Stimulated activated CD4-positive, alpha-beta T cell treated with anti-CD3 and anti-CD28 coated beads, Interleukin-2, amount 100 ng/mL, for 4 hours (primary cell): ENCODE results near the gene PIEZO1.

ENCODE experiments used
- DNase-seq: peaks from one replicate; pipeline ENCODE4 v3.0.0-alpha.2; 2020; ENCODE audit warnings: low read depth

PIEZO1 gene

GRCh38 chr16:88721815-88722755 is 62.9 kb downstream of the PIEZO1 start:
- DNase-seq, result no peak

DNA sequence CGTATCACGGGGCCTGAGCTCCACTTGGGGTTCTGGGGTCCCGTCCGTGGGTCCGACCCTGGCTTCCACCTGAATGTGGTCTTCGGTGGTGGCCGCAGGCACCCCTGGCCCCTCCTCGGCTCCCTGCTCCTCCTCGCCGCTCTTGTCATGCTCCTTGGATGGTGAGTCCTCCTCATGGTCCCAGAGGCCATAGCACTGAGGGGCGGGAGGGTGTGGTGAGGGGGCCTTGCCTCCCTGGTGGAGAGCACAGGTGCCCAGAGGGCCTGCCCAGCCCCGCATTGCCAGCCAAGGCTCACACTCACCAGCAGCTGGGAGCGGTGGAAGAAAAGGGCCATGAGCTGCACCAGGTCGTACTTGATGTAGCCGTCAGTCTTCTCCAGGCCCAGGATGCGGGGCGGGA is 63.8 kb downstream of the PIEZO1 start:
- no peak for DNase-seq

DNA sequence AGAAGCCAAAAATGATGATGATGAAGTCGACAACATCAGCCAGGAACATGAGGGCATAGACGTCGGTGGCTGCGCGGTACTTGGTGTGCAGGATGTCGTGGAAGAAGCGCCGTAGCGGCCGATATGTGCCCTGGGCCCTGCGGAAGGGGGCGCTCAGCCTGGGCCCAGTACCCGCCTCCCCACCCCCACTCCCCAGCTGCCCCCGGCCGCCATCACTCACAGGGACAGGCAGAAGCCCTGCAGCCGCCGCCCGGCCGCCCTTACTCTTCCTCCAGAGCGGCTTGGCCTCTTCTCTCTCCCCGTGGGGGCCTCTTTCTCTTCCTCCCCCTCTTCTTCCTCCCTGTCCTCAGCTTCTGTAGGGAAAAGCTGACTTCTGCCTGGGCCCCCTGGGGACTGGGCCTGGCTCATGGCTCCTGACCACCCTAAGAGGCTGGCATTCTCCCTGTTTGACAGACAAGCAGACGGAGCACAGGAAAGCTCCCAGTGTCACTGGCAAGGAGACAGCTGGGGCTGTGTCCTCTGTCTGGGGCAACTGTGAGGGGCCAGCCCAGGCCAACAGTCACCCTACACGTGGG is 64.5 kb downstream of the PIEZO1 start:
- no peak for DNase-seq

- no peak for DNase-seq
Observed at GRCh38 chr16:88719933-88720296, 65.1 kb downstream of the PIEZO1 start.

DNA sequence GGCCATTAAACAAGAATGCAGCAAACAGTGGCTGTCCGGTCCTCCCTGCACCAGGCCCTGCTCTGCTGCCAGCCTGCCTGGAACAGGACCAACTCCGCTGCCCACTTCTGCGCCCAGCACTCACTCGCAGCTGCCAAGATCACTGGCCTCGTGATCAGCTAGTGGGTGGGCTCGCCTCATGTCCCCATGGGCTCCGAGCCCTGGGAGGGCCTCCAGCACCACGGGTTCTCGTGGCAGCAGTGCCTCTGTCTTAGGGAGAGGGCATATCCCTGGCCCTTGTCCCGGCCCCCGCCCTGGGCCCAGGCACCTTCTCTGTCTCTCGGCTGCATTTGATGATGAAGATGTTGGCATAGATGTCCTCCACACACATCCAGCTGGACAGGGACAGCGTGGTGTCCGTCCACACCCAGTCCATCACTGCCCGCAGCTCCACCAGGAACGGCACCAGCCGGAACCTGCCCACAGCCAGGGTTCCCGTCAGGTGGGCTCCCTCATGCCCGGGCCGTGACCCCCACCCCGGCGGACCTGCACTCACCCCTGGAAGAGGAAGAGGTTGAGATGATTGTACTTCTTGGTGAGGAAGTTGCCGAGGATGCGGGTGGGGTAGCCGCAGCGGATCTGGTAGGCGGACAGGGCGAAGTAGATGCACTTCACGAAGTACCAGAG is 65.6 kb downstream of the PIEZO1 start:
- DNase-seq, result no peak

DNA sequence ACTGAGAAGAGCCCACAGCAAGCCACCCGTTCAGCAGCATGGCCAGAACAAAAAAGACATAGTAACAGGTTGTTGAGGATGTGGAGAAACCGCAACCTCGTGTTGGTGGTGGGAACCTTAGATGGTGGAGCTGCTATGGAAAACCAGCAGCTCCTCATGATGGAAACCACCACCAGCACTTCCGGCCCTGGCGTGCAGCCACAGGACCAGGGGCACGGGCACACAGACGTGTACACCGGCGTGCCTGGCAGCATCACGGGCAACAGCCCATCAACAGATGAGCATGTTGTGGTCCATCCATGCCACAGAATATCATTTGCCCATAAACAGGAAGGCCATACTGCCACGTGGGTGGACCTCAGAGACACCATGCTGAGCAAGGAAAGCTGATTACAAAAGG is 66.8 kb downstream of the PIEZO1 start:
- DNase-seq, result no peak

- no peak for DNase-seq
Observed at GRCh38 chr16:88716601-88717001, 68.4 kb downstream of the PIEZO1 start.

DNA sequence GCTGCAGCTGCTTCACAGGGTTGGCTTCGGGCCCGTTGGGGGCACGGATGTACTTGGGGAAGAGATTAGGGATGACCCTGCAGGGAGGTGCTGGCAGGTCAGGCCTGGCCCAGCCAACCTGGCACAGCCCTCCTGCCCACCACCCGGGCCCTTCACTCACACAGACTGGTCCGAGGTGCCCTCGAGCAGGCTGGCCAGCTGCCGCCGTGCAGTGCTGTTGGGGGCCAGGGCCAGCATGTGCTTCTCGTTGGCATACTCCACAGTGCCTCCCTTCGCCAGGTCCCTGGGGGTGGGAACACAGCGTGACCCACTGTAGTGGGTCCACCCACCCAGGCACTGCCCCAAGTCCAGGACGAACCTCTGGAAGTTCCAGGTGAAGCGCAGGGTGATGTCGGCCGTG is 68.8 kb downstream of the PIEZO1 start:
- DNase-seq, result no peak

DNA sequence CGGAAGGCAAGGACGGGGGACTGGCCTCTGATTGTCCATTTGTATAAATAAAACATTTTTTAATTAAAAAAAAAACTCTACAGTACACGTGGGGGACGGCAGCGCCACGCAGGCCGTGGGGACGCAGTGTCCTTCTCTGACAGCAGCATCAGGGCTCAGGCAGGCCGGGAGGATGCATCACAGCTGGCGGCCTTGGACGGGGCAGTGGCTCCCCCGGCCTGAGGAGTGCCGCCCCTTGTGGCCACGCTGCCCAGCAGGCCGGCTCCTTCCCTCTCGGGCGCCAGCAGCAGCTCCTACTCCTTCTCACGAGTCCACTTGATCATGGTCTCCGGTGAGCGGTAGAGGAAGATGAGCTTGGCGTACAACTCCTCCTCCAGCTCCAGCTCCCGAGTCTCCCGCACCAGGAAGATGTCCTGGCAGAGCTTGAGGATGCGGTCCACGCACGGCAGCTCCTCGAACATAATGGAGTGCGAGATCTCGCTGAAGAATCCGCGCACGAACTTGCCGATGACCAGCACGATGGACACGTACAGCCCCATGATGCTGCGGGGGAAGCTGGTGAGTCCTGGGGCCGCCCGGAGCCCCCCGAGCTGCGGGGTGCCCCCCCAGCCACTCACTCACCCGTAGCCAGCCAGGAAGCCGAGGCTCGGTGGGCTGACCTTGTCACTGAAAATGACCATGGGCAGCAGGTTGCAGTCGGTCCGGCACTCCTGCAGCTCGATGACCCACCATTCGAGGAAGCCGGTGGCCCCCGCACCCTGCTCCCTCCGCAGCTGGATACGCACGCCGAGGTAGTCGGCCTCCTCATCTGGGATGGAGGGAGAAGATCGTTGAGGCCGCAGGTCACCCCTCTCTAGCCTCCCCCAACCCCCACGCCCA is 69.5 kb downstream of the PIEZO1 start:
- DNase-seq, result no peak

DNA sequence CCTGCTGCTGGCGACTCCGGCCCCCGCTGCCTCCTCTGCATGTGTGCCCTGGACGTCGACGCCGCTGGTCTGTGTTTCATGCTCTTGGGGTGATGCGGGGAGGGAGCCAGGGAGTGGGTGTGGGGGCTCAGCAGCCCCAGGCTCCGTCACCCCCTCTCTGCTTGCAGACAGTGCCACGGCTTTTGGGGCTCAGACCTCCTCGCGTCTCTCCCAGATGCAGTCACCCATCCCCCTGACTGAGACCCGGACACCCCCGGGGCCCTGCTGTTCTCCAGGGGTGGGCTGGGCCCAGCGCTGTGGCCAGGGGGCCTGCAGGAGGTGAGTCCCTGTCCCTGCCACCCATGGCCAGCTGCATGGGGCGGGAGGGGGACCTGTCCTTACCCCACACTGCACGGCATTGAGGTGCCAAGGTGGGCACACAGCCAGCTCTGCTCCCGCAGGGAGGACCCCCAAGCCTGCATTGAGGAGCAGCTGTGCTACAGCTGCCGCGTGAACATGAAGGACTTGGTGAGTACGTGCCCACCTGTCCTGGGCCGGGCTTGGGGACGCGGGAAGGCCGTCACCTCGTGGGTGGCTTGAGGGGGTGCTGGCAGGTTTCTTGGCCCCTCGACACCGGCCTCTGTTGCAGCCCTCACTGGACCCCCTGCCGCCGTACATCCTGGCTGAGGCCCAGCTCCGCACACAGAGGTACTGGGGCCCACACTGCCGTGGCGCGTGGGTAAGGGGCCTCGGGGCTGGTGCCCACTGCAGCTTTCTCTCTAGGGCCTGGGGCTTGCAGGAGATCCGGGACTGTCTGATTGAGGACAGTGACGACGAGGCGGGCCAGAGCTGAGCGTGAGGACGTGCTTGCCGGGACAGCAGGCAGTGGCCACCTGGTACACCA is 70.4 kb downstream of the PIEZO1 start:
- no peak for DNase-seq

GRCh38 chr16:88713568-88714419 is 71.2 kb downstream of the PIEZO1 start:
- DNase-seq, result no peak

GRCh38 chr16:88713054-88713453 is 72.0 kb downstream of the PIEZO1 start:
- no peak for DNase-seq

DNA sequence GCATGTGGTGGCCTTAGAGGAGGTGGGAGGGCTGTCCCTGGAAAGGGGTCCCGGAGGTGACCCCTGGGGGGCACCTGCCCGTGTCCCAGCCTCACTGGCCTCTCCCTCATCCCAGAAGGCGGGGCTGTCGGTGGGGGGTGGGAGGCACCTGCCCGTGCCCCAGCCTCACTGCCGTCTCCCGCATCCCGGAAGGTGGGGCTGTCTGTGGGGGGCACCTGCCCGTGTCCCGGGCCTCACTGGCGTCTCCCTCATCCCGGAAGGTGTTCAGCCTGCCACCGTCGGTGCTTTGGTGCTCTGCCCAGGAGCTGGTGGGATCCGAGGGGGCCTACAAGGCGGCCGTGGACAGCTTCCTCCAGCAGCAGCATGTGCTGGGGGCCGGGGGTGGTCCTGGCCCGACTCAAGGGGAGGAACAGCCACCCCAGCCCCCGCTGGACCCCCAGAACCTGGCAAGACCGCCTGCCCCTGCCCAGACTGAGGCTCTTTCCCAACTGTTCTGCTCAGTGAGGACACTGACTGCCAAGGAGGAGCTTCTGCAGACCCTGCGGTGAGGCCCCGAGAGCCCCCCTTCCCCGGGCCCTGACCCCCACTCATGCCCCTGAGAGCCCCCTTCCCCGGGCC is 72.5 kb downstream of the PIEZO1 start:
- DNase-seq, result no peak

GRCh38 chr16:88711750-88712340 is 73.2 kb downstream of the PIEZO1 start:
- no peak for DNase-seq

GRCh38 chr16:88710556-88710955 is 74.5 kb downstream of the PIEZO1 start:
- no peak for DNase-seq

DNA sequence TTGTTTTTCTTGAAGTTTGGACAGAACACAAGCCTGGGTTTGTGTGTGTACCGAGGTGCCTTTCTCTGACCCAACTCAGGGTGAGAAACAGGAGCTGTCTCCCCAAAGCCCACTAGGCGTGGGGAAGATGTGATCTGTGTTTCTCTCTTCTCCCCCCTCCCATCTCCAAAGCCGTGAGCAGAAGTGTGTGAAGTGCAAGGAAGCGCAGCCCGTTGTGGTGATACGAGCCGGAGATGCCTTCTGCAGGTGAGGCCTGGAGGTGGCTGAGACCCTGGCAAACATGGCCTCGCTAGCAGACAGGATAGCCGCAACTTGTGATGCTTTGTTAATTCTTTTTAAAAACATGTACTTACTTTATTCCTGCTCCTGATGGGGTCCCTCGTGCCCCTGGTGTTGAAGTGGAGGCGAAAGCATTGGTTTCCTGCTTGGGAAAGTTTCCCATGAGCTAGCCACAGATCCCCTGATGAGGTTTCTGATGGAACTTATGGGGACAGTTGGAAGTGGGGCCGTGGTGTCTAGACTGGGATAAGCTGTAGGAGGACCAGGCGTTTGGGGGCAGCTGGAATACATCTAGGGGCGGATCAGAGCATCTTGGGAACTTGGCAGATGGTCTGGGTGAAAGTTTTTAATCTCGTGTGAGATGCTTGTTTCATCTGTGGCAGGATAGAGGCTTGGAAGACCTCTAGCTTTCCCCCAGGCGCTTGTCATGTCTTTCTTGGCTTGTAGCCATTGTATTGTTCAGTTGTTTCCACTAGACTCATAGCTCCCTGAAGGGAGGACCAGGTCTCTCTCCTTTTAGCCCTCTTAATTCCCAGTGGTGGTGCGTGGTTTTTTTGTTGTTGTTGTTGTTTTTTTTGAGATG is 77.8 kb downstream of the PIEZO1 start:
- DNase-seq, result no peak

GRCh38 chr16:88706229-88706964 is 78.6 kb downstream of the PIEZO1 start, which contains the start of the genes CTU2 and RNF166:
TSS of gene CTU2 (plus strand) at chr16:88706503. CDS start at chr16:88706531, 28 bp downstream.
TSS of gene RNF166 (minus strand) at chr16:88706408. CDS start at chr16:88706325, 83 bp downstream.
- DNase-seq, result peak; percentile 92
